GM18526 (cell line): ENCODE data around the gene FOXRED2.
A peak's percentile ranks its signal among the peaks of the same experiment; 100 is the strongest.

ENCODE experiments used
- POLR2A ChIP-seq: IDR thresholded peaks from 3 replicates; pipeline ENCODE4 v1.6.1; 2011; ENCODE audit not compliant: insufficient read length; ENCODE audit errors: extremely low read depth

FOXRED2 gene

GRCh38 chr22:36463783-36464184, 43.1 kb downstream of the FOXRED2 start:
- TF ChIP-seq POLR2A: no peak

GRCh38 chr22:36461665-36462649, 44.9 kb downstream of the FOXRED2 start:
- no peak for TF ChIP-seq POLR2A

- TF ChIP-seq POLR2A: no peak
Observed at GRCh38 chr22:36460202-36460601, 46.6 kb downstream of the FOXRED2 start.

GRCh38 chr22:36457688-36458450, 49.0 kb downstream of the FOXRED2 start:
- TF ChIP-seq POLR2A: no peak

GRCh38 chr22:36456464-36456845, 50.4 kb downstream of the FOXRED2 start:
- no peak for TF ChIP-seq POLR2A

GRCh38 chr22:36455571-36456463, 51.0 kb downstream of the FOXRED2 start:
- TF ChIP-seq POLR2A: no peak

- TF ChIP-seq POLR2A: peak; percentile 69
Observed at GRCh38 chr22:36454916-36455570, 51.8 kb downstream of the FOXRED2 start.

GRCh38 chr22:36453855-36454378, 52.9 kb downstream of the FOXRED2 start:
- TF ChIP-seq POLR2A: no peak

- TF ChIP-seq POLR2A: no peak
Observed at GRCh38 chr22:36452250-36452977, 54.4 kb downstream of the FOXRED2 start.

GRCh38 chr22:36449596-36450175, 57.2 kb downstream of the FOXRED2 start:
- no peak for TF ChIP-seq POLR2A

GRCh38 chr22:36447632-36448031, 59.2 kb downstream of the FOXRED2 start:
- TF ChIP-seq POLR2A: no peak

GRCh38 chr22:36445158-36445668, 61.6 kb downstream of the FOXRED2 start:
- no peak for TF ChIP-seq POLR2A

- no peak for TF ChIP-seq POLR2A
Observed at GRCh38 chr22:36443198-36443770, 63.6 kb downstream of the FOXRED2 start.
